OCI-LY3 (cell line): ENCODE data around the gene ARHGEF28.

Experiments used
- H2AFZ ChIP-seq: fragments of 200-600, 300-600 bp; shearing (Covaris generic); 2 replicates; pipeline ENCODE4 v1.6.0; 2014; ENCODE audit warnings: antibody characterized with exemption, low read depth, low read length
- H3K27ac ChIP-seq: fragments of 200-600, 300-600 bp; sonication (generic); 2 replicates; pipeline ENCODE4 v1.5.1; 2014; ENCODE audit warnings: mild to moderate bottlenecking, low read length, moderate library complexity, mixed read lengths
- H3K27me3 ChIP-seq: fragments of 200-600, 300-600 bp; sonication (generic); 2 replicates; pipeline ENCODE4 v1.6.1; 2014; ENCODE audit warnings: low read depth, low read length, mixed read lengths
- H3K36me3 ChIP-seq: fragments of 200-600, 300-600 bp; sonication (generic); replicated peaks from 2 replicates; pipeline ENCODE3; 2014; ENCODE audit warnings: low read depth, low read length, mixed read lengths
- H3K4me1 ChIP-seq: fragments of 300-600, 200-600 bp; sonication (generic); 2 replicates; pipeline ENCODE4 v1.6.1; 2014; ENCODE audit warnings: low read length, mixed read lengths
- H3K4me2 ChIP-seq: fragments of 200-600, 300-600 bp; sonication (generic); 2 replicates; pipeline ENCODE4 v1.6.1; 2014; ENCODE audit warnings: low read length, mixed read lengths
- H3K4me3 ChIP-seq: fragments of 300-600, 200-600 bp; sonication (generic); 2 replicates; pipeline ENCODE4 v1.5.1; 2014; ENCODE audit warnings: antibody characterized with exemption, mild to moderate bottlenecking, low read length, moderate library complexity
- H3K79me2 ChIP-seq: fragments of 300-600, 200-600 bp; shearing (Covaris generic); 2 replicates; pipeline ENCODE4 v1.6.1; 2014; ENCODE audit warnings: mild to moderate bottlenecking, low read length, mixed read lengths
- H3K9ac ChIP-seq: fragments of 300-600, 200-600 bp; shearing (Covaris generic); 2 replicates; pipeline ENCODE4 v1.6.0; 2014; ENCODE audit warnings: mild to moderate bottlenecking, low read length, moderate library complexity
- H3K9me3 ChIP-seq: fragments of 200-600, 300-600 bp; shearing (Covaris generic); 2 replicates; pipeline ENCODE4 v1.6.1; 2014; ENCODE audit warnings: low read length, mixed read lengths; ENCODE audit not compliant: insufficient read depth
- H4K20me1 ChIP-seq: fragments of 200-600, 300-600 bp; sonication (generic); 2 replicates; pipeline ENCODE4 v1.6.1; 2016; ENCODE audit warnings: low read length, mixed read lengths; ENCODE audit not compliant: insufficient read depth
- CTCF ChIP-seq: fragments of 200-600, 300-600 bp; sonication (generic); IDR thresholded peaks from 2 replicates; pipeline ENCODE4 v1.5.1; 2014; ENCODE audit warnings: antibody characterized with exemption, low read length, low read depth
- EZH2phosphoT487 ChIP-seq: fragments of 200-600 bp; shearing (Covaris generic); IDR thresholded peaks from 2 replicates; pipeline ENCODE4 v1.6.1; 2018; ENCODE audit warnings: antibody characterized with exemption, mixed run types, low read depth

The ARHGEF28 gene

GRCh38 chr5:73663860-73664240, 37.9 kb downstream of the ARHGEF28 start:
- no peaks in the 10 kb centered on the region for H3K27me3 ChIP-seq
- no peaks in the 10 kb centered on the region for H3K9me3 ChIP-seq
- H3K27ac ChIP-seq: no peak overlapping the region
- H3K9ac ChIP-seq: no peak overlapping the region
- TF ChIP-seq CTCF (no peak), EZH2phosphoT487 (no peak)
- H4K20me1 ChIP-seq: no peaks in the 10 kb centered on the region
- no peak overlapping the region for H3K4me3 ChIP-seq
- H3K4me2 ChIP-seq: no peak overlapping the region
- H3K79me2 ChIP-seq: no peaks in the 10 kb centered on the region
- no peak overlapping the region for H2AFZ ChIP-seq
- H3K36me3 ChIP-seq: no peaks in the 10 kb centered on the region
- peaks cover 5% of the 10 kb centered on the region; the same call in 1 of the 2 replicates for H3K4me1 ChIP-seq

- no peaks in the 10 kb centered on the region for H3K27me3 ChIP-seq
- no peak overlapping the region for H3K4me2 ChIP-seq
- no peaks in the 10 kb centered on the region for H3K36me3 ChIP-seq
- no peak overlapping the region for H3K9ac ChIP-seq
- no peaks in the 10 kb centered on the region for H3K79me2 ChIP-seq
- H3K9me3 ChIP-seq: no peaks in the 10 kb centered on the region
- H3K27ac ChIP-seq: no peak overlapping the region
- TF ChIP-seq CTCF: no peak
- TF ChIP-seq EZH2phosphoT487: no peak
- H2AFZ ChIP-seq: no peak overlapping the region
- H3K4me3 ChIP-seq: no peak overlapping the region
- no peaks in the 10 kb centered on the region for H4K20me1 ChIP-seq
- H3K4me1 ChIP-seq: peaks cover 5% of the 10 kb centered on the region; the same call in 1 of the 2 replicates
These were observed 38.8 kb downstream of the ARHGEF28 start for GRCh38 chr5:73664796-73665195.

DNA sequence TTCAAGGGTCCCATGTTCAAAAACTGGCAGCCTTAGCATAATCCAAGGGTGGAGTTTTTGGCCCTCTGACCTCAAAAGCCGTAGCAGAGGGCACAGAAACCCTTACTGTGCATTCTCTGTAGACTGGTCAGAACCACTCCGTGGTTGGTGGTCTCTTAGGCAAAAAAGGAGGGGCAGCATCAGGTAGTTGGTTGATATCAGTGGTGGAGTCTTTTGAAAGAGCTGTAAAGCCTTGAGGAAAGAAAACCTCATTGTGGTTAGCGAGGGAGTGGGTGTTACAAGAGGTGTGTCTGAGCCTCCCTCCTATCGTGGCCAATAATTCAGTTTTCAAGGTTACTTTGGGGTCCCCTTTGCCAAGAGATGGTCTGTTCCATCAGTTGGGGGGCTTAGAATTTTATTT, 40.9 kb downstream of the ARHGEF28 start:
- Histone ChIP-seq H3K9ac (no peak overlapping the region), H3K27ac (no peak overlapping the region), H3K9me3 (no peaks in the 10 kb centered on the region), H3K36me3 (no peaks in the 10 kb centered on the region), H3K4me1 (peaks cover 5% of the 10 kb centered on the region; the same call in 1 of the 2 replicates), H4K20me1 (no peaks in the 10 kb centered on the region), H3K4me3 (no peak overlapping the region), H3K79me2 (no peaks in the 10 kb centered on the region), H3K4me2 (no peak overlapping the region), H2AFZ (no peak overlapping the region), H3K27me3 (no peaks in the 10 kb centered on the region)
- TF ChIP-seq EZH2phosphoT487: no peak
- no peak for TF ChIP-seq CTCF

DNA sequence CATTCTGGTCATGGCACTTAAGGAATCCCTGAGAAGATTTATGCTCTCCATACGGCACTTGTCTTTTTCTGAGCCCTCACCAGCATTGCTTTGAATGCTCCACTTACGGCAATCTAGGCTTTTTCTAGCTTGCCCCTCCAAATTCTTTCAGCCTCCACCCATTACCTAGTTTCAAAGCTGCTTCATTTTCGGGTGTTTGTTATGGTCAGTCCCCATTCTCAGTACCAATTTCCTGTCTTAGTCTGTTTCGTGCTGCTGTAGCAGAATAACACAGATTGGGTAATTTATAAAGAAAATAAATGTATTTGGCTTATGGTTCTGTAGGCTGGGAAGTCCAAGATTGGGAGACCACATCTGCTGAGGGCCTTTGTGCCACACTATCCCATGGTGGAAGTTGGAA, 42.0 kb downstream of the ARHGEF28 start:
- Histone ChIP-seq H3K4me3 (no peak overlapping the region), H3K9ac (no peak overlapping the region), H3K79me2 (no peaks in the 10 kb centered on the region), H3K4me1 (peaks cover 5% of the 10 kb centered on the region; the same call in 1 of the 2 replicates), H3K27me3 (no peaks in the 10 kb centered on the region), H3K27ac (no peak overlapping the region), H4K20me1 (no peaks in the 10 kb centered on the region), H3K9me3 (no peaks in the 10 kb centered on the region), H3K4me2 (no peak overlapping the region), H2AFZ (no peak overlapping the region), H3K36me3 (no peaks in the 10 kb centered on the region)
- TF ChIP-seq EZH2phosphoT487 (no peak), CTCF (no peak)
